Spleen (tissue), 11 donors: Measurements from ENCODE around the gene AKAP13. TPM values are rescaled to one million over a fixed set of nuclear protein-coding genes. Genes with fewer than 3 reads are reported as not detected.

ENCODE experiments used
- DNase-seq: peaks from one replicate; pipeline ENCODE4 v3.0.0-alpha.2; 2020
- H3K27ac ChIP-seq, 8 donors: fragments of 200-600 bp; sonication (generic) in 7 of 8; 1 replicate in 4 of 8; 2 replicates in 4 of 8; pipeline versions ENCODE4 v1.5.0 to v1.8.0; 2016 to 2021; ENCODE audit warnings: inconsistent platforms in 4 of 8, mild to moderate bottlenecking in 4 of 8, moderate library complexity in 1 of 8
- H3K27me3 ChIP-seq, 7 donors: fragments of 200-600 bp; sonication (generic) in 6 of 7; replicated peaks in 1 of 7; 1 replicate in 4 of 7; 2 replicates in 3 of 7; pipeline versions ENCODE4 v1.5.0 to v1.8.0; 2016 to 2021; ENCODE audit warnings: inconsistent platforms in 3 of 7, mild to moderate bottlenecking in 1 of 7
- H3K36me3 ChIP-seq, 6 donors: fragments of 200-600 bp; sonication (generic) in 5 of 6; 1 replicate in 4 of 6; 2 replicates in 2 of 6; pipeline versions ENCODE4 v1.5.0 to v1.8.0; 2016 to 2021; ENCODE audit warnings: inconsistent platforms in 2 of 6
- H3K4me1 ChIP-seq, 6 donors: fragments of 200-600 bp; sonication (generic) in 5 of 6; 1 replicate in 3 of 6; 2 replicates in 3 of 6; pipeline versions ENCODE4 v1.5.0 to v1.8.0; 2016 to 2021; ENCODE audit warnings: inconsistent platforms in 3 of 6
- H3K4me3 ChIP-seq, 8 donors: fragments of 200-600 bp; sonication (generic) in 7 of 8; 1 replicate in 4 of 8; 2 replicates in 4 of 8; pipeline versions ENCODE4 v1.5.0 to v1.8.0; 2016 to 2021; ENCODE audit warnings: inconsistent platforms in 4 of 8, mild to moderate bottlenecking in 4 of 8, moderate library complexity in 2 of 8
- H3K9me3 ChIP-seq, 8 donors: fragments of 200-600 bp; sonication (generic) in 7 of 8; 1 replicate in 4 of 8; 2 replicates in 4 of 8; pipeline versions ENCODE4 v1.5.0 to v1.8.0; 2016 to 2021; ENCODE audit warnings: inconsistent platforms in 4 of 8
- CTCF ChIP-seq, 11 experiments: fragments of 200-600 bp in 7 of 11; fragments of 450-650 bp in 4 of 11; sonication (generic) in 4 of 11; IDR thresholded peaks in 8 of 11; conservative IDR thresholded peaks in 3 of 11; 1 replicate in 7 of 11; 2 replicates in 4 of 11; pipeline versions ENCODE4 v1.4.0 to v1.8.0; 2016 to 2021; ENCODE audit warnings: antibody characterized with exemption in 11 of 11, inconsistent platforms in 4 of 11, mild to moderate bottlenecking in 1 of 11
- POLR2A ChIP-seq, 3 donors: fragments of 450-650 bp; IDR thresholded peaks; one replicate each; pipeline ENCODE4 v1.5.1; 2017; ENCODE audit warnings: antibody characterized with exemption in 3 of 3, mild to moderate bottlenecking in 1 of 3
- POLR2AphosphoS5 ChIP-seq, 3 donors: sonication (generic); formaldehyde crosslinking; IDR thresholded peaks; one replicate each; pipeline ENCODE4 v1.5.1; 2017; ENCODE audit warnings: antibody characterized with exemption in 3 of 3
- whole genome bisulfite sequencing, 5 donors: extraction: QIAGEN DNeasy Blood & Tissue Kit in 3 of 5; methylation state at CpG; one replicate each; pipeline versions ENCODE4 v1.1.5 to v1.1.7; 2013 to 2018; 5-methylcytosine and 5-hydroxymethylcytosine counted together
- intact Hi-C: fragments of 100-400 bp; cut with DNase I; formaldehyde crosslinking; loops from one replicate; pipeline ENCODE4 v1.15.0; 2023; ENCODE audit warnings: low total_unique reads
- polyA plus RNA-seq, 3 donors: library from polyadenylated mRNA; stranded (reverse); fragments of 200-250 nt; gene quantifications; one replicate each; pipeline ENCODE4 v1.2.1, GENCODE V29; 2013
- total RNA-seq, 7 donors: library from RNA; depleted of rRNA in 3 of 7; stranded (reverse); fragments of >200 nt in 3 of 7; fragmentation: NEBNext Ultra II Directional in 4 of 7; extraction: Animal tissue kit (Norgen Biotek cat#: 25700) in 4 of 7; gene quantifications; one replicate each; pipeline versions ENCODE4 v1.1.0 to v1.2.1, GENCODE V29; 2016 to 2021
- donor health status: healthy with polysubstance abuse.
- donor health status: DM: no; HTN: no; CAD: no; lungs with moderate emphysema.
- donor health status: DM: no; HTN: no; CAD: no.
- donor health status: Bipolar disorder and iron deficiency.
- donor health status: healthy.
- donor health status: DM: no; HTN: no; CAD: no.
- donor health status: DM: yes; HTN: yes; CAD: no.

Gene AKAP13
- total and polyA plus RNA-seq, 10 donors: 35.4 to 413 (median 260) TPM

GRCh38 chr15:85692321-85692720 is 311.9 kb downstream of the AKAP13 start:
- intact Hi-C loops: no loop called here
- H3K36me3 ChIP-seq: peaks cover 0 to 65% (median 39%) of the 10 kb centered on the region in 6 donors
- H3K4me1 ChIP-seq: peaks cover 32 to 98% (median 70%) of the 10 kb centered on the region in 6 donors
- WGBS, 5 donors: 74 to 85% (median 82%) methylated on average over 6 of the region's 6 CpGs
- no peak for DNase-seq
- no peaks in the 10 kb centered on the region for H3K9me3 ChIP-seq
- peak overlapping the region; percentile 15 to 91 (median 87) for H3K27ac ChIP-seq
- peak overlapping the region in 5 of 8 donors; percentile 41 to 75 (median 47) for H3K4me3 ChIP-seq
- TF ChIP-seq POLR2A (IDR thresholded peaks at IDR 0.05) (no peak), POLR2AphosphoS5 (IDR thresholded peaks at IDR 0.05) (no peak), CTCF (IDR thresholded peaks at IDR 0.05 in 8 of 11, conservative IDR thresholded peaks at IDR 0.05 in 3 of 11) (no peak)
- H3K27me3 ChIP-seq: no peaks in the 10 kb centered on the region

- WGBS, 5 donors: 71 to 81% (median 74%) methylated on average over 5 of the region's 5 CpGs
- Histone ChIP-seq H3K4me1 (peaks cover 30 to 98% (median 65%) of the 10 kb centered on the region in 6 donors), H3K27me3 (no peaks in the 10 kb centered on the region), H3K27ac (peak overlapping the region; percentile 15 to 91 (median 75)), H3K4me3 (peak overlapping the region in 4 of 8 donors; percentile 9 to 75 (median 48)), H3K9me3 (no peaks in the 10 kb centered on the region), H3K36me3 (peaks cover 0 to 65% (median 39%) of the 10 kb centered on the region in 6 donors)
- TF ChIP-seq CTCF (IDR thresholded peaks at IDR 0.05 in 8 of 11, conservative IDR thresholded peaks at IDR 0.05 in 3 of 11): no peak
- peak in 1 of 3 donors; percentile 90 for TF ChIP-seq POLR2AphosphoS5 (IDR thresholded peaks at IDR 0.05)
- TF ChIP-seq POLR2A (IDR thresholded peaks at IDR 0.05): peak in 1 of 3 donors; percentile 35
- intact Hi-C loops: no loop called here
- DNase-seq: no peak
Measured at GRCh38 chr15:85692873-85693272, 312.5 kb downstream of the AKAP13 start.

- DNase-seq: no peak
- H3K4me1 ChIP-seq: peaks cover 26 to 97% (median 61%) of the 10 kb centered on the region in 6 donors
- intact Hi-C loops: no loop called here
- H3K4me3 ChIP-seq: peak overlapping the region in 3 of 8 donors; percentile 47 to 75 (median 48)
- TF ChIP-seq POLR2AphosphoS5 (IDR thresholded peaks at IDR 0.05) (no peak), POLR2A (IDR thresholded peaks at IDR 0.05) (no peak), CTCF (IDR thresholded peaks at IDR 0.05 in 8 of 11, conservative IDR thresholded peaks at IDR 0.05 in 3 of 11) (no peak)
- no peaks in the 10 kb centered on the region for H3K9me3 ChIP-seq
- H3K27ac ChIP-seq: peak overlapping the region in 7 of 8 donors; percentile 35 to 91 (median 87)
- H3K36me3 ChIP-seq: peaks cover 0 to 69% (median 40%) of the 10 kb centered on the region in 6 donors
- 22 to 32% (median 26%) methylated on average over 2 of the region's 2 CpGs for WGBS, 5 donors
- H3K27me3 ChIP-seq: no peaks in the 10 kb centered on the region
Measured at GRCh38 chr15:85693277-85693676, 312.9 kb downstream of the AKAP13 start.

GRCh38 chr15:85694091-85694490 is 313.7 kb downstream of the AKAP13 start:
- TF ChIP-seq POLR2AphosphoS5 (IDR thresholded peaks at IDR 0.05): peak in 1 of 3 donors; percentile 34
- no peak for TF ChIP-seq POLR2A (IDR thresholded peaks at IDR 0.05)
- no peaks in the 10 kb centered on the region for H3K27me3 ChIP-seq
- H3K27ac ChIP-seq: peak overlapping the region in 6 of 8 donors; percentile 35 to 91 (median 87)
- peaks cover 18 to 97% (median 54%) of the 10 kb centered on the region in 6 donors for H3K4me1 ChIP-seq
- intact Hi-C loops: no loop called here
- no peak for DNase-seq
- no peaks in the 10 kb centered on the region for H3K9me3 ChIP-seq
- peaks cover 0 to 77% (median 41%) of the 10 kb centered on the region in 6 donors for H3K36me3 ChIP-seq
- WGBS, 5 donors: 53 to 88% (median 71%) methylated on average over 4 of the region's 4 CpGs
- peak overlapping the region in 1 of 8 donors; percentile 75 for H3K4me3 ChIP-seq
